ENCODE measurements around the gene CCNA1. TPM values are rescaled to one million over a fixed set of nuclear protein-coding genes. Genes with fewer than 3 reads are reported as not detected.

CCNA1 gene
- total RNA-seq, 4 donors from 2014 or later, result 0.22 to 0.94 (median 0.56) TPM

- no peaks in the 10 kb centered on the region for H3K36me3 ChIP-seq
- TF ChIP-seq POLR2A (IDR thresholded peaks at IDR 0.05) (no peak), CTCF (IDR thresholded peaks at IDR 0.05) (no peak)
- DNase-seq, result no peak
- no peaks in the 10 kb centered on the region for H3K9me3 ChIP-seq
- no peak overlapping the region for H3K4me3 ChIP-seq (replicated peaks in 1 of 3)
- intact Hi-C loops (cut with DNase I), result no loop called here
- WGBS, 2 donors, result 83 to 90% methylated on average over 1 of the region's 1 CpG
- no peaks in the 10 kb centered on the region for H3K27me3 ChIP-seq
- H3K4me1 ChIP-seq, result peaks cover 0 to under 1% of the 10 kb centered on the region in 2 donors
- H3K27ac ChIP-seq, result no peak overlapping the region
Measured at GRCh38 chr13:36413161-36413560, 19.1 kb upstream of the CCNA1 start.

- WGBS, 2 donors, result 84 to 94% methylated on average over 3 of the region's 3 CpGs
- Histone ChIP-seq H3K36me3 (no peaks in the 10 kb centered on the region), H3K9me3 (no peaks in the 10 kb centered on the region), H3K27ac (no peak overlapping the region), H3K4me1 (peaks cover 0 to 3% of the 10 kb centered on the region in 2 donors), H3K4me3 (replicated peaks in 1 of 3) (no peak overlapping the region), H3K27me3 (no peaks in the 10 kb centered on the region)
- intact Hi-C loops (cut with DNase I), result no loop called here
- no peak for DNase-seq
- TF ChIP-seq CTCF (IDR thresholded peaks at IDR 0.05), result no peak
- no peak for TF ChIP-seq POLR2A (IDR thresholded peaks at IDR 0.05)
Measured at GRCh38 chr13:36414461-36414860, 17.8 kb upstream of the CCNA1 start.

- Histone ChIP-seq H3K27me3 (no peaks in the 10 kb centered on the region), H3K4me1 (peaks cover 0 to 3% of the 10 kb centered on the region in 2 donors), H3K4me3 (replicated peaks in 1 of 3) (no peak overlapping the region), H3K9me3 (no peaks in the 10 kb centered on the region), H3K27ac (no peak overlapping the region), H3K36me3 (no peaks in the 10 kb centered on the region)
- intact Hi-C loops (cut with DNase I), result no loop called here
- DNase-seq, result no peak
- TF ChIP-seq POLR2A (IDR thresholded peaks at IDR 0.05) (no peak), CTCF (IDR thresholded peaks at IDR 0.05) (no peak)
- 79 to 85% methylated on average over 2 of the region's 2 CpGs for WGBS, 2 donors
Measured at GRCh38 chr13:36417331-36417730, 15.0 kb upstream of the CCNA1 start.

- H3K9me3 ChIP-seq, result no peaks in the 10 kb centered on the region
- no peak overlapping the region for H3K27ac ChIP-seq
- H3K27me3 ChIP-seq, result no peaks in the 10 kb centered on the region
- no peaks in the 10 kb centered on the region for H3K36me3 ChIP-seq
- H3K4me1 ChIP-seq, result peaks cover 0 to 3% of the 10 kb centered on the region in 2 donors
- WGBS, 2 donors, result 60% methylated on average over 9 of the region's 9 CpGs
- DNase-seq, result no peak
- H3K4me3 ChIP-seq (replicated peaks in 1 of 3), result no peak overlapping the region
- TF ChIP-seq POLR2A (IDR thresholded peaks at IDR 0.05), result no peak
- TF ChIP-seq CTCF (IDR thresholded peaks at IDR 0.05), result no peak
- intact Hi-C loops (cut with DNase I), result no loop called here
Measured at GRCh38 chr13:36418022-36418805, 14.1 kb upstream of the CCNA1 start.

- Histone ChIP-seq H3K27me3 (no peaks in the 10 kb centered on the region), H3K36me3 (no peaks in the 10 kb centered on the region), H3K9me3 (no peaks in the 10 kb centered on the region), H3K4me3 (replicated peaks in 1 of 3) (no peak overlapping the region), H3K4me1 (peaks cover 0 to 3% of the 10 kb centered on the region in 2 donors), H3K27ac (no peak overlapping the region)
- TF ChIP-seq CTCF (IDR thresholded peaks at IDR 0.05) (peak; percentile 62 to 85 (median 72)), POLR2A (IDR thresholded peaks at IDR 0.05) (no peak)
- intact Hi-C loops (cut with DNase I), result no loop called here
- peak; percentile 69 to 74 for DNase-seq
- 40 to 41% methylated on average over 6 of the region's 6 CpGs for WGBS, 2 donors
Measured at GRCh38 chr13:36420437-36420891, 11.8 kb upstream of the CCNA1 start.
